ENCODE results near the gene SIPA1L3.
"Not testable (repeated sequence)": the region's sequence is repeated elsewhere in the genome, so short reads cannot be mapped to it uniquely, and the experiment has no call there.

SIPA1L3 gene

GRCh38 chr19:38019396-38019724, 112.4 kb downstream of the SIPA1L3 start:
- DNase-seq (ENCODE audit: low read depth in 2 of 2), result no peak

GRCh38 chr19:38020311-38020710, 113.3 kb downstream of the SIPA1L3 start:
- DNase-seq (ENCODE audit: low read depth in 2 of 2), result no peak

GRCh38 chr19:38021352-38021751, 114.3 kb downstream of the SIPA1L3 start:
- DNase-seq (ENCODE audit: low read depth in 2 of 2), result no peak

- no peak for DNase-seq (ENCODE audit: low read depth in 2 of 2)
Observed at GRCh38 chr19:38022791-38023670, 116.0 kb downstream of the SIPA1L3 start.

- DNase-seq (ENCODE audit: low read depth in 2 of 2), result no peak
Observed at GRCh38 chr19:38023671-38024541, 116.9 kb downstream of the SIPA1L3 start.

GRCh38 chr19:38024992-38025908, 118.2 kb downstream of the SIPA1L3 start:
- no peak for DNase-seq (ENCODE audit: low read depth in 2 of 2)

- no peak for DNase-seq (ENCODE audit: low read depth in 2 of 2)
Observed at GRCh38 chr19:38025909-38026307, 118.9 kb downstream of the SIPA1L3 start.

- no peak for DNase-seq (ENCODE audit: low read depth in 2 of 2)
Observed at GRCh38 chr19:38028913-38029510, 122.0 kb downstream of the SIPA1L3 start.

GRCh38 chr19:38030001-38030400, 123.0 kb downstream of the SIPA1L3 start:
- DNase-seq (ENCODE audit: low read depth in 2 of 2), result not testable (repeated sequence)

- DNase-seq (ENCODE audit: low read depth in 2 of 2), result no peak
Observed at GRCh38 chr19:38030686-38031422, 123.8 kb downstream of the SIPA1L3 start.

GRCh38 chr19:38031423-38031770, 124.4 kb downstream of the SIPA1L3 start:
- no peak for DNase-seq (ENCODE audit: low read depth in 2 of 2)

GRCh38 chr19:38032151-38032550, 125.1 kb downstream of the SIPA1L3 start:
- DNase-seq (ENCODE audit: low read depth in 2 of 2), result no peak

GRCh38 chr19:38032951-38033350, 125.9 kb downstream of the SIPA1L3 start:
- DNase-seq (ENCODE audit: low read depth in 2 of 2), result no peak

- DNase-seq (ENCODE audit: low read depth in 2 of 2), result no peak
Observed at GRCh38 chr19:38033658-38034491, 126.9 kb downstream of the SIPA1L3 start.

- DNase-seq (ENCODE audit: low read depth in 2 of 2), result no peak
Observed at GRCh38 chr19:38034492-38034860, 127.5 kb downstream of the SIPA1L3 start.

- DNase-seq (ENCODE audit: low read depth in 2 of 2), result no peak
Observed at GRCh38 chr19:38035515-38036495, 128.8 kb downstream of the SIPA1L3 start.

- no peak for DNase-seq (ENCODE audit: low read depth in 2 of 2)
Observed at GRCh38 chr19:38036707-38037611, 130.0 kb downstream of the SIPA1L3 start.

GRCh38 chr19:38039966-38040365, 133.0 kb downstream of the SIPA1L3 start:
- DNase-seq (ENCODE audit: low read depth in 2 of 2), result no peak
